CD4-positive, CD25-positive, alpha-beta regulatory T cell (primary cell): ENCODE data around the gene VCPKMT. TPM values are rescaled to one million over a fixed set of nuclear protein-coding genes. Genes with fewer than 3 reads are reported as not detected.
A peak's percentile ranks its signal among the peaks of the same experiment; 100 is the strongest.

Source experiments
- ATAC-seq, 2 donors: fragments of 150-1000 bp; cut with Tn5 transposase; one replicate each; pipeline ENCODE4 v1.10.0; 2021; ENCODE audit warnings: low read depth in 2 of 2, moderate number of reproducible peaks in 2 of 2, moderate library complexity in 1 of 2
- DNase-seq, 3 donors: peaks; one replicate each; pipeline versions ENCODE4 v3.0.0 to v3.0.0-alpha.2; 2012 to 2022; ENCODE audit warnings: mixed read lengths in 1 of 3
- H3K27ac ChIP-seq: one replicate; pipeline ENCODE4 v1.7.0; 2013; ENCODE audit warnings: mild to moderate bottlenecking, low read length; ENCODE audit not compliant: insufficient read depth, poor library complexity, severe bottlenecking
- H3K27me3 ChIP-seq: one replicate; pipeline ENCODE4 v1.7.0; 2013; ENCODE audit warnings: low read length; ENCODE audit not compliant: control insufficient read depth, insufficient read depth
- H3K36me3 ChIP-seq: one replicate; pipeline ENCODE4 v1.7.0; 2013; ENCODE audit warnings: mild to moderate bottlenecking, low read length, moderate library complexity; ENCODE audit not compliant: control insufficient read depth, insufficient read depth
- H3K4me1 ChIP-seq: 2 replicates; pipeline ENCODE4 v1.7.0; 2013; ENCODE audit warnings: mild to moderate bottlenecking, low read length; ENCODE audit not compliant: insufficient read depth, control insufficient read depth, poor library complexity, severe bottlenecking
- H3K4me3 ChIP-seq: one replicate; pipeline ENCODE4 v1.7.0; 2013; ENCODE audit warnings: low read depth, mild to moderate bottlenecking, low read length, moderate library complexity
- H3K9me3 ChIP-seq, 2 experiments: 1 replicate in 1 of 2; 2 replicates in 1 of 2; pipeline ENCODE4 v1.7.0; 2013; ENCODE audit warnings: low read length in 2 of 2, mild to moderate bottlenecking in 1 of 2, moderate library complexity in 1 of 2; ENCODE audit not compliant: control insufficient read depth in 2 of 2
- H3K27ac Mint-ChIP-seq, 3 donors: one replicate each; pipeline ENCODE4 v1.8.0; 2020 to 2022; ENCODE audit warnings: mild to moderate bottlenecking in 3 of 3, mixed read lengths in 3 of 3, moderate library complexity in 2 of 3
- H3K27me3 Mint-ChIP-seq: one replicate; pipeline ENCODE4 v1.8.0; 2022; ENCODE audit warnings: mild to moderate bottlenecking, mixed read lengths
- H3K36me3 Mint-ChIP-seq: one replicate; pipeline ENCODE4 v1.8.0; 2020; ENCODE audit warnings: mixed read lengths
- H3K4me1 Mint-ChIP-seq, 4 donors: one replicate each; pipeline ENCODE4 v1.8.0; 2020 to 2022; ENCODE audit warnings: mixed read lengths in 4 of 4, mild to moderate bottlenecking in 1 of 4
- H3K4me3 Mint-ChIP-seq, 4 donors: one replicate each; pipeline ENCODE4 v1.8.0; 2020 to 2022; ENCODE audit warnings: mild to moderate bottlenecking in 4 of 4, mixed read lengths in 4 of 4, moderate library complexity in 3 of 4
- H3K9me3 Mint-ChIP-seq, 7 donors: one replicate each; pipeline ENCODE4 v1.8.0; 2020 to 2022; ENCODE audit warnings: mixed read lengths in 7 of 7, mild to moderate bottlenecking in 3 of 7, moderate library complexity in 2 of 7
- polyA plus RNA-seq, 4 donors: library from polyadenylated mRNA; unstranded; fragments of 300-500 nt; fragmentation: Illumina TruSeq; gene quantifications; one replicate each; pipeline ENCODE4 v1.2.3, GENCODE V29; 2021
- total RNA-seq: library from RNA; stranded (reverse); gene quantifications from one replicate; pipeline ENCODE4 v1.2.3, GENCODE V29; 2022

The VCPKMT gene
- total and polyA plus RNA-seq, 5 donors from 2014 or later = 10.0 to 30.0 (median 12.5) TPM

- Mint-ChIP-seq H3K4me1 (peaks cover 27 to 84% (median 40%) of the 10 kb centered on the region in 4 donors), H3K4me3 (no peak overlapping the region)
These were observed 24.3 kb downstream of the VCPKMT start for GRCh38 chr14:50092006-50092555.

DNA sequence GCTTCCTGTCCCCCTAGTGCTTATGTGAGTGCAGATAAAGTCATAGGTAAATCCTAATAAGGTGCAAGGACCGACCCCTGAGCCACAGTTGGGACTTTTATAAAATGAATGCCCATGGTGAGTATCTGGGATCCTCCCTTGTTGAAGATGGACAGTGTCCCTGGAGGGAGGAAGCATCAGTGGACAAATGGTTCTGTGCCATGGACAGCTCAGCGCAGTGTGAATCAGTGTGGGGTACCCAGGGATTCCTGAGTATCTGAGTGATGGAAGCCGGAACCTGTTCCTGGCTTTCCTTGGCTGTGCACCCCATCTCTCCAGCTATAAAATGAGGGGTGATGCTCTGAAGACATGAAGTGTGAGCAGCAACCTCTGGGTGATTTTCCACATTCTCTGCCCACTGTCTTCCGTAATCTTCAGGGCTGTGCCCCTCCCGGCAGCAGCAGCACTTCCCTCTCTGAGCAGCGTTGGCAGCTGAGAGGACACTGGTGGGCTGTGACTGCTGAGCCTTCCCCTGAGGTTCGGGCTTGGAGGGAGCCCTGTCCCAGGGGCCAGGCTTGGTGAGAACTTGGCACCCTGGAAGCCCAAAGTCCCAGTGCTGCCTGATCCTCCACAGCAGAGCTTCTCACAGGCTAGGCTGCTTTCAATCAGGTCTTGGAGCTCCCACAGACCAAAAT, 25.0 kb downstream of the VCPKMT start:
- Mint-ChIP-seq H3K27ac (peak overlapping the region in 2 of 3 donors; percentile 16 to 73), H3K36me3 (peaks cover 19% of the 10 kb centered on the region), H3K9me3 (peaks cover 0 to 2% (median 0%) of the 10 kb centered on the region in 7 donors), H3K4me1 (peaks cover 24 to 81% (median 37%) of the 10 kb centered on the region in 4 donors), H3K27me3 (peaks cover under 1% of the 10 kb centered on the region), H3K4me3 (peak overlapping the region in 1 of 4 donors; percentile 28)
- Histone ChIP-seq H3K36me3 (no peaks in the 10 kb centered on the region), H3K9me3 (no peaks in the 10 kb centered on the region), H3K4me1 (peaks cover 44% of the 10 kb centered on the region), H3K27ac (no peak overlapping the region), H3K27me3 (no peaks in the 10 kb centered on the region), H3K4me3 (no peak overlapping the region)
- no peak for DNase-seq
- no peak for ATAC-seq

More at GRCh38 chr14:50092006-50092555, 24.3 kb downstream of the VCPKMT start:
- Histone ChIP-seq H3K4me3 (no peak overlapping the region), H3K27me3 (no peaks in the 10 kb centered on the region), H3K9me3 (no peaks in the 10 kb centered on the region), H3K27ac (no peak overlapping the region), H3K4me1 (peaks cover 44% of the 10 kb centered on the region), H3K36me3 (no peaks in the 10 kb centered on the region)
- Mint-ChIP-seq H3K36me3 (peaks cover 23% of the 10 kb centered on the region), H3K9me3 (peaks cover 0 to 2% (median 0%) of the 10 kb centered on the region in 7 donors), H3K27ac (peak overlapping the region; percentile 16 to 73 (median 21)), H3K27me3 (peaks cover 5% of the 10 kb centered on the region)
- DNase-seq (no peak), ATAC-seq (no peak)

DNA sequence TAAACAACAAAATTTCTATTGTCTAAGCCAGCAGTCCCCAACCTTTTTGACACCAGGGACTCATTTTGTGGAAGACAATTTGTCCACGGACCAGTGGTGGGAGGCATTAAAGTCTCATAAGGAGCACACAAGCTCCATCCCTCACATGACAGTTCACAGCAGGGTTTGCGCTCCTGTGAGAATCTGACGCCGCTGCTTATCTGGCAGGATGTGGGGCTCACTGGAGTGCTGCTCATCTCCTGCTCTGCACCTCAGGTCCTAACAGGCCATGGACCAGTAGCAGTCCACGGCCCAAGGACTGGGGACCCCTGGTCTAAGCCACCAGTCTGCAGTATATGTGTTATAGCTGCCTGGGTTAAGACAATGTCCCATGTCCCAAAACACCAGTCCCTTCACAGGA, 27.2 kb downstream of the VCPKMT start:
- Histone ChIP-seq H3K27ac (no peak overlapping the region), H3K27me3 (no peaks in the 10 kb centered on the region), H3K4me3 (no peak overlapping the region), H3K36me3 (no peaks in the 10 kb centered on the region), H3K9me3 (no peaks in the 10 kb centered on the region), H3K4me1 (peaks cover 53% of the 10 kb centered on the region)
- no peaks in the 10 kb centered on the region for H3K9me3 Mint-ChIP-seq
- H3K36me3 Mint-ChIP-seq = peaks cover 16% of the 10 kb centered on the region
- H3K4me1 Mint-ChIP-seq = peaks cover 37 to 84% (median 45%) of the 10 kb centered on the region in 4 donors
- peak in 1 of 2 donors; percentile 43 for ATAC-seq
- H3K27ac Mint-ChIP-seq = peak overlapping the region; percentile 18 to 71 (median 54)
- DNase-seq = peak in 1 of 3 donors; percentile 38
- H3K4me3 Mint-ChIP-seq = peak overlapping the region in 1 of 4 donors; percentile 7
- no peaks in the 10 kb centered on the region for H3K27me3 Mint-ChIP-seq

DNA sequence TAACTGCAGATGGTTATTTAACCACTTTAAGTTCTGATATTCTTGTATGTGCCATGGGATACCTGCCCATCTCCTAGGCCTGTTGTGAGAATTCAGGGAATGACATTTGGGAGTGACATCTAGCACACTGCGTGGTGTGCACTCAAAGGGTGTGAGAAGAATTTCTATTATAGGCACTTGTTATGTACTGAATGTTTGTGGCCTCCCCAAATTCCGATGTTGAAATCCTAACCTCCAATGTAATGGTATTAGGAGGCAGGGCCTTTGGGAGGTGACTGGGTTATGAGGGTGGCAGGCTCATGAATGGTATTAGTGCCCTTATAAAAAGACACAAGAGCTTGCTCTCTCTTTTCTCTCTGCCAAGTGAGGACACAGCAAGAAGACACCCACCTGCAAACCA, 27.6 kb downstream of the VCPKMT start:
- Mint-ChIP-seq H3K4me1 (peaks cover 37 to 84% (median 45%) of the 10 kb centered on the region in 4 donors), H3K27ac (peak overlapping the region; percentile 18 to 54 (median 46)), H3K9me3 (no peaks in the 10 kb centered on the region), H3K27me3 (no peaks in the 10 kb centered on the region), H3K36me3 (peaks cover 16% of the 10 kb centered on the region), H3K4me3 (peak overlapping the region in 1 of 4 donors; percentile 7)
- DNase-seq = no peak
- Histone ChIP-seq H3K4me3 (no peak overlapping the region), H3K4me1 (peaks cover 58% of the 10 kb centered on the region), H3K27me3 (no peaks in the 10 kb centered on the region), H3K36me3 (no peaks in the 10 kb centered on the region), H3K9me3 (no peaks in the 10 kb centered on the region), H3K27ac (no peak overlapping the region)
- no peak for ATAC-seq

- peak overlapping the region; percentile 55 for H3K4me3 ChIP-seq
- Mint-ChIP-seq H3K4me3 (peak overlapping the region in 2 of 4 donors; percentile 56 to 73), H3K27ac (peak overlapping the region; percentile 50 to 93 (median 89)), H3K27me3 (no peaks in the 10 kb centered on the region), H3K4me1 (peaks cover 36 to 85% (median 48%) of the 10 kb centered on the region in 4 donors), H3K36me3 (peaks cover 12% of the 10 kb centered on the region), H3K9me3 (no peaks in the 10 kb centered on the region)
- no peaks in the 10 kb centered on the region for H3K9me3 ChIP-seq
- H3K27ac ChIP-seq = peak overlapping the region; percentile 98
- H3K27me3 ChIP-seq = no peaks in the 10 kb centered on the region
- ATAC-seq (no peak), DNase-seq (no peak)
- no peaks in the 10 kb centered on the region for H3K36me3 ChIP-seq
- peaks cover 64% of the 10 kb centered on the region for H3K4me1 ChIP-seq
These were observed 28.3 kb downstream of the VCPKMT start for GRCh38 chr14:50088117-50088515.

DNA sequence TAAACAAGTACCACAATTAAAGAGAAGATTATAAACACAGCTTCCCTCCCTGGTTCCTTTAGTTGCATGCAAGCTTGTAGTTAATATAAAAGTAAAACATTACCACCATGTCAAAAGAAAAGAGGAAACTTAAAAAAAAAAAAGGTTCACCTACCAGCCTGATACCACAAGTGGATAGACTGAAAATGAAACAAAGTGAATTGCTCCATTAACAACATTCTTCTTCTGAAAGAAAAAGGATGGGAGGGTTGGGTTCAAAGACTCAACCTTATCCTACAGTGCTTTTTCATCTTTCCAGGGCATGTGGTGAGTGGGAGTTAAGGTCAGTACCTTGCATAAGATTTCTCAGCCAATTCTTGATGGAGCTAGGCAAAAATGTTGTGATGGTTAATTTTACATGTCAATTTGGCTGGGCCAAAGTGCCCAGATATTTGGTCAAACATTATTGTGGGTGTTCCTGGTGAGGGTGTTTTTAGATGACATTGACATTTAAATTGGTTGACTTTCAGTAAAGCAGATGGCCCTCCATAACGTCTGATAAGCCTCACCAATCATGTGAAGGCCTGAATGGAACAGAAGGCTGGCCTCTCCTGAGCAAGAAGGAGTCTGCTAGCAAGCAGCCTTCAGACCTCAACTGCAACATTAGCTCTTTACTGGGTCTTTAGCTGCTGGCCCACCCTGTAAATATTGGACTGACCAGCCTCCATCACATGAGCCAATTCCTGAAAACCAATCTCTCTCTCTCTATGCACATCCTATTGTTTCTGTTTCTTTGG, 28.8 kb downstream of the VCPKMT start:
- peak overlapping the region; percentile 55 for H3K4me3 ChIP-seq
- H3K36me3 ChIP-seq = no peaks in the 10 kb centered on the region
- peak in 2 of 3 donors; percentile 65 to 68 for DNase-seq
- peaks cover 70% of the 10 kb centered on the region for H3K4me1 ChIP-seq
- Mint-ChIP-seq H3K27me3 (no peaks in the 10 kb centered on the region), H3K4me1 (peaks cover 39 to 86% (median 52%) of the 10 kb centered on the region in 4 donors), H3K9me3 (no peaks in the 10 kb centered on the region), H3K36me3 (peaks cover 12% of the 10 kb centered on the region), H3K4me3 (peak overlapping the region; percentile 56 to 93 (median 72)), H3K27ac (peak overlapping the region; percentile 50 to 93 (median 89))
- H3K27ac ChIP-seq = peak overlapping the region; percentile 98
- no peaks in the 10 kb centered on the region for H3K27me3 ChIP-seq
- ATAC-seq = no peak
- H3K9me3 ChIP-seq = no peaks in the 10 kb centered on the region

GRCh38 chr14:50086321-50086711, 30.1 kb downstream of the VCPKMT start:
- Histone ChIP-seq H3K4me1 (peaks cover 82% of the 10 kb centered on the region), H3K36me3 (no peaks in the 10 kb centered on the region), H3K9me3 (no peaks in the 10 kb centered on the region), H3K27me3 (no peaks in the 10 kb centered on the region), H3K4me3 (peak overlapping the region; percentile 59), H3K27ac (peak overlapping the region; percentile 98)
- peak overlapping the region; percentile 39 to 74 (median 42) for H3K4me3 Mint-ChIP-seq
- ATAC-seq (no peak), DNase-seq (no peak)
- peaks cover 8% of the 10 kb centered on the region for H3K36me3 Mint-ChIP-seq
- no peaks in the 10 kb centered on the region for H3K27me3 Mint-ChIP-seq
- peak overlapping the region; percentile 92 to 96 (median 95) for H3K27ac Mint-ChIP-seq
- no peaks in the 10 kb centered on the region for H3K9me3 Mint-ChIP-seq
- H3K4me1 Mint-ChIP-seq = peaks cover 48 to 91% (median 62%) of the 10 kb centered on the region in 4 donors
